Duodenal mucosa (tissue), 2 donors: ENCODE data around the gene RASAL2.
"Not testable (repeated sequence)": the region's sequence is repeated elsewhere in the genome, so short reads cannot be mapped to it uniquely, and the experiment has no call there.

ENCODE experiments used
- H3K27ac ChIP-seq: one replicate; pipeline ENCODE4 v1.7.0; 2013; ENCODE audit warnings: low read depth, low read length
- H3K27me3 ChIP-seq, 2 donors: one replicate each; pipeline ENCODE4 v1.7.0; 2013; ENCODE audit warnings: low read length in 2 of 2, control low read depth in 1 of 2; ENCODE audit not compliant: insufficient read depth in 2 of 2, control insufficient read depth in 1 of 2
- H3K36me3 ChIP-seq, 2 donors: one replicate each; pipeline ENCODE4 v1.7.0; 2013; ENCODE audit warnings: low read length in 2 of 2, control low read depth in 1 of 2; ENCODE audit not compliant: insufficient read depth in 2 of 2, control insufficient read depth in 1 of 2
- H3K4me1 ChIP-seq, 2 donors: one replicate each; pipeline ENCODE4 v1.7.0; 2013; ENCODE audit warnings: low read length in 2 of 2, control low read depth in 1 of 2; ENCODE audit not compliant: insufficient read depth in 2 of 2, control insufficient read depth in 1 of 2
- H3K4me3 ChIP-seq, 2 donors: one replicate each; pipeline ENCODE4 v1.7.0; 2013; ENCODE audit warnings: low read length in 2 of 2, low read depth in 1 of 2
- H3K9ac ChIP-seq, 2 donors: one replicate each; pipeline ENCODE4 v1.7.0; 2013; ENCODE audit warnings: low read length in 2 of 2, low read depth in 1 of 2
- H3K9me3 ChIP-seq, 2 donors: one replicate each; pipeline ENCODE4 v1.7.0; 2013; ENCODE audit warnings: low read length in 2 of 2, control low read depth in 1 of 2; ENCODE audit not compliant: control insufficient read depth in 1 of 2

Gene RASAL2

DNA sequence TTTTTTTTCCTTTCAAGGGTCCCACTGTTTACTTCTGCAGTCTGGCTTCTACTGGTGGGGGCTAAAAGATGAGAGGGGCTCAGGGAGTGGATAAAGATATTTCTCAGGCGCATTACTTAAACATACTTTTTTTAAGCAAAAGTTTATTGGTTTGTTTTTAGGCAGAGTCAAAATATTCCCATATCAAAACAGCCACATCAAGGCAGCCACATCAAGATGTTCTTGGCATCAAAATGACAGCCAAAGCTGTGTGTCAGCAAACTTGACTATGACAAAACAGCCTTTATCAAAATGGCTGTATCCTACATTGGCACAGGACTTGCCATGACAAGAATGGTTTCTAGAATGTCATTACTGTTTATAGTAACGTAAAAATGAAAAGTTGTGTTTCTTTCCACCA lies 22.1 kb upstream of the RASAL2 start:
- H3K4me1 ChIP-seq: no peaks in the 10 kb centered on the region
- H3K27ac ChIP-seq: no peak overlapping the region
- no peaks in the 10 kb centered on the region for H3K36me3 ChIP-seq
- H3K9me3 ChIP-seq: no peaks in the 10 kb centered on the region
- H3K9ac ChIP-seq: no peak overlapping the region
- no peaks in the 10 kb centered on the region for H3K27me3 ChIP-seq
- H3K4me3 ChIP-seq: no peak overlapping the region

DNA sequence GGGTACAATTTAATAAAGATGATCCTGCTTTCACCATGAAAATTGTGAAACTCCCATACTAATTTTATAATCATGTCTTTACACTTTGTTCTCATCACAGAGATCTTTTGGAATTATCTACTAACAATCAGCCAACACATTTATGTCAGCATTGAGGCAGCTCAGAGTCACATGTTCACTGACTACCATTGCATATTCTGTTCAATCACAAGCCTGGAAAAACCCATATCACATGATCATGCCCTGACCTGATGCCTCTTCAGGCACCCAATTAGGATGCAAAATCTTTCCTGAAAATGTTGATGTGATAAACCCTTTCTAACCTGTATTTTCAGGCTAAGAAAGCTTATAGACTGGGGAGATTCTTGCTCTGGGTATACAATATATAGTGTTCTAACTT lies 21.6 kb upstream of the RASAL2 start:
- Histone ChIP-seq H3K9me3 (no peaks in the 10 kb centered on the region), H3K4me3 (no peak overlapping the region), H3K27ac (no peak overlapping the region), H3K4me1 (no peaks in the 10 kb centered on the region), H3K36me3 (no peaks in the 10 kb centered on the region), H3K27me3 (no peaks in the 10 kb centered on the region), H3K9ac (no peak overlapping the region)

DNA sequence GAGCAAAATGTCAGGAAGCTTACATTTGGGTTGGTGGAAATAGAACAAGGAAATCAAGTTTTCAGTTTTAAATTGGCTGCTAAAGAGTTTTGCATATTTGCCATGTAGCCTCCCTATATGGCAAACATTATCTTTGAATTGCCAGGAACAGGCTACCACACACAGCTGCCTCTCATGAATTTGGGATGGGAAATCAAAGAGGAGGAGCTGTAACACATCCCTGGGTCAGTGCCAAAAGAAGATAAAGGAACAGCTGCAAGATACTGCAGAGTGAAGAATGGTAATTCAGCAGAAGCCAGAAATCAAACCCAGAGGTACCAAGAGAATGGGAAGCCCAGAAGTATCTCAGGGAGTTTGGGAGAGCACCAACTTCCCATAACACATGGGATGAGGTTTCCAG lies 18.6 kb upstream of the RASAL2 start:
- Histone ChIP-seq H3K36me3 (no peaks in the 10 kb centered on the region), H3K27me3 (no peaks in the 10 kb centered on the region), H3K9me3 (no peaks in the 10 kb centered on the region), H3K9ac (no peak overlapping the region), H3K4me3 (no peak overlapping the region), H3K4me1 (no peaks in the 10 kb centered on the region), H3K27ac (no peak overlapping the region)

DNA sequence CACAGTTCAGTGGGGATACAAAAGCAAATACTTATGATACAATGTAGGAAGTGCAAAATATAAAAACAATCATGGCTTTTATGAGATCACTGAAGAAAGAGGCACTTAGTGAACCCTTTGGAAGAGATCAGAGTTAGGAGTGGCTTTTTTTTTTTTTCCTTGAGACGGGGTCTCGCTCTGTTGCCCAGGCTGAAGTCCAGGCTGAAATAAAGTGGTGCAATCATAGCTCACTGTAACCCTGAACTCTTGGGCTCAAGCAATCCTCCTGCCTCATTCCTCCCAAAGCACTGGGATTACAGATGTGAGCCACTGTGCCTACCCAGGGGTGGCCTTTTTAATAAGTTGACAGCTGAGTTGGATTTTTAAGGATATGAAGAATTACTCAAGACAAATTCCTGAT lies 17.3 kb upstream of the RASAL2 start:
- H3K27me3 ChIP-seq: no peaks in the 10 kb centered on the region
- no peaks in the 10 kb centered on the region for H3K9me3 ChIP-seq
- no peak overlapping the region for H3K9ac ChIP-seq
- H3K27ac ChIP-seq: no peak overlapping the region
- H3K4me3 ChIP-seq: no peak overlapping the region
- H3K36me3 ChIP-seq: no peaks in the 10 kb centered on the region
- no peaks in the 10 kb centered on the region for H3K4me1 ChIP-seq

DNA sequence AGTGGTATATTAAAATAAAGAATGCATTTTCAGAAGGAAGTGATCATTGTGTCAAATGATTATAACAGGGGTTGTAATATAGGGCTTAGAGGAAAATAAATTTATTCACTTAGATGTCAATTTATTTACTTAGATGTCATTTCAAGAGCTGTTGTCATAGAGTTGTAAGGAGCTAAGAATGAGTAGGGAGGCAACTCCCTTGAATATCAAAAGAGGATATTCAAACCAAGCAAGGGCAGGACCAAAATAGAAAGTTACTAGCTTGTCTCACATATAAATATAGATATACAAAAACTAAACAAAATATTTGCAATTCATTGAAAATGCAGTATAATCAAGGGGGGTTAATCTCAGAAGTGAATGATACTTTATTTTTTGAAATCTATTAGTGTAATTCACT lies 16.0 kb upstream of the RASAL2 start:
- Histone ChIP-seq H3K27me3 (no peaks in the 10 kb centered on the region), H3K9me3 (no peaks in the 10 kb centered on the region), H3K9ac (no peak overlapping the region), H3K36me3 (no peaks in the 10 kb centered on the region), H3K4me1 (no peaks in the 10 kb centered on the region), H3K4me3 (no peak overlapping the region), H3K27ac (no peak overlapping the region)

DNA sequence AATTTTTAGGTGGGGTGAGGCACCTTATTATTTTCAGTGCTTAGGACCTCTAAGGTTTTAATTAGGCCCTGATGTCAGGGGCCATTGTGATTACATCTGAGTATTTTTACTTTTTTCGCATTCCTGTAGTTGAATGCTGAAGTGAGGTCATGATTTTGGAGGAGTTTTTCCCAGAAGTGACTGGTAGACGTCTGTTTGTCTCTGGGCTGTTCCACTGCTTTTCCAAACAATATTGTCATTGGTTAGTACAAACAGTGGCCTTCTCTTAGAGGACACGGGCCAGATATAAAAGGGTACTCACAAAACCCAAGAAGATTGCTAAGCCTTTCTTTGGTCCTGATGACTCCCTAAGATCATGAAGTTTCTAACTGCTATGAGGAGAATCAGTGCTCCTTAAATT lies 7.6 kb upstream of the RASAL2 start:
- Histone ChIP-seq H3K4me1 (no peaks in the 10 kb centered on the region), H3K9ac (no peak overlapping the region), H3K4me3 (no peak overlapping the region), H3K27me3 (no peaks in the 10 kb centered on the region), H3K9me3 (no peaks in the 10 kb centered on the region), H3K36me3 (no peaks in the 10 kb centered on the region), H3K27ac (no peak overlapping the region)

DNA sequence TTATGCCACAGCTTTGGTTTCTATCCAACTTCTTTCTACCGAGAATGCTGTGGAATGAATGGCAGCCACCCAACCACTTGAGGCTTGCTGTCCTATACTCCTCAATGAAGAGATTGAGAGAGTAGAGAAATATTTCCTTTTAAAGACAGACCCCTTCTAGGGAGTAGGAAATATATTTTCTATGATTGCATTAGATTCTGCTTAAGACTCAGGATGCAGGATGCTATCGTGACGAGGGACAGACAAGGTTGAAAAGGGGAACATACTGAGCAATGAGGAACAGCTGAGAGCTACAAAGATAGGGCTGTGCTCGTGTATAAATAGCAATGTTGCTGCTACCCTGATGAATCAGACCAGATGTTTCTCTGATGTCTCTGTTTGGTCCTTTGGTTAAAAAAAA lies 7.1 kb upstream of the RASAL2 start:
- Histone ChIP-seq H3K4me1 (no peaks in the 10 kb centered on the region), H3K9me3 (no peaks in the 10 kb centered on the region), H3K27ac (no peak overlapping the region), H3K4me3 (no peak overlapping the region), H3K36me3 (no peaks in the 10 kb centered on the region), H3K27me3 (no peaks in the 10 kb centered on the region), H3K9ac (no peak overlapping the region)

DNA sequence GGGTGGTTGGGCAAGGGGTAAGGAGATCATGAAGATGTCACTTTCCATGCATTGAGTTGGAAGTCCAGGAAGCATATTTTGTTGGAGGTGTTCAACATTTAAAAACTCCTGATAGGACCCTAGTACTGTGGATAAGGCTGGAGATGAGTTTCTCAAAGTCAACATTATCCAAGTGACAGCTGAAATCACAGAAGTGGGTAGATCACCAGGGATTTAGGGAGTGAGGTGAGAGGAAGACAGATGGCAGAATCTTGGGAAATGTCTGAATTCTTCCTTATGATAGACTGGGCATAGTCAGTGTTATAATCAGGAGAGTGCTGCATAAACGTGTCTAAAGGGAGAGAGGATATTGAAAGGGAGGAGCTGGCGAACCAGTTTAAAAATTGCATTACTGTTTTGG lies 5.3 kb upstream of the RASAL2 start:
- no peak overlapping the region for H3K27ac ChIP-seq
- no peaks in the 10 kb centered on the region for H3K27me3 ChIP-seq
- H3K36me3 ChIP-seq: no peaks in the 10 kb centered on the region
- H3K9me3 ChIP-seq: no peaks in the 10 kb centered on the region
- no peak overlapping the region for H3K9ac ChIP-seq
- no peak overlapping the region for H3K4me3 ChIP-seq
- no peaks in the 10 kb centered on the region for H3K4me1 ChIP-seq

DNA sequence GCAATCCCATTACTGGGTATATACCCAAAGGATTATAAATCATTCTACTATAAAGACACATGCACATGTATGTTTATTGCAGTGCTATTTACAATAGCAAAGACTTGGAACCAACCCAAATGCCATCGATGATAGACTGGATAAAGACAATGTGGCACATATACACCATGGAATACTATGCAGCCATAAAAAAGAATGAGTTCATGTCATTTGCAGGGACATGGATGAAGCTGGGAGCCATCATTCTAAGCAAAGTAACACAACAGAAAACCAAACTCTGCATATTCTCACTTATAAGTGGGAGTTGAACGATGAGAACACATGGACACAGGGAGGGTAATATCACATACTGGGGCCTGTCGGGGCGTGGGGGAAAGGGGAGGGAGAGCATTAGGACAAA lies 2.5 kb upstream of the RASAL2 start:
- H3K4me1 ChIP-seq: peaks cover 6 to 11% of the 10 kb centered on the region in 2 donors
- H3K9me3 ChIP-seq, H3K4me3 ChIP-seq, H3K27me3 ChIP-seq, H3K9ac ChIP-seq, H3K36me3 ChIP-seq, H3K27ac ChIP-seq: not testable (repeated sequence)

DNA sequence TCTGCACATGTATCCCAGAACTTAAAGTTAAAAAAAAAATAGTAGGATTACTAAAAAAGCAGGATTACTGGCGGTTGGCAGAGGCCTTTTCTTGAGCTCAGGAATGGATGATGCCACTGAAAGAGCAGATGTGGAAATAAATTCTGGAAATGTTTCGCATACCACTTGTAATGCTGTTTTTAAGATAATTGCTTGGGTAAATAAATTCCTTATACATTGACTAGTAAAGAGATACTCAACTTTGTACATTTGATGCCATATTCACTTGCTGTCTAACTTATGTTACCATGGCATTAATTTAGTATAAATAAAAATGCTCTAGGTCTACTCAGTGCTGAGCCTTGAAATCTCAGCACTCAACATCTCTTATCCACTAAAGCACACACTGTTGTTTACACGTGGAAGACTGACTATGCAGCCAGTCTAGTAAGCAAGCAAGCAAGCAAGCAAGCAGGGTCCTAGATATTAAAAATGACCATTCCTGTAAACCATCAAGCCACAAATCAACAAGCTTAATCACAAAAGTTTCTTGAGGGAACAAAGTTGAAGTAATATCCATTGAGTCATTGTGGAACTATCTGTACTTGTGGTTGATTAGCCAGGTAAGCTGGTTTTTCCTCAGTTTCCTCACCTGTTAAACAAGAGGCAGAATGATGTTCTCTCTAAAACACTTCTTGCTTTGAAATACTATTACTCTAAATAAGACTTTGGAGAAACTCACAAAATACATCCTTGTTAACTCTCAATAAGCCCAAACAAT lies 1.7 kb upstream of the RASAL2 start:
- no peaks in the 10 kb centered on the region for H3K9me3 ChIP-seq
- H3K36me3 ChIP-seq: no peaks in the 10 kb centered on the region
- no peak overlapping the region for H3K27ac ChIP-seq
- H3K27me3 ChIP-seq: no peaks in the 10 kb centered on the region
- H3K9ac ChIP-seq: no peak overlapping the region
- no peak overlapping the region for H3K4me3 ChIP-seq
- peaks cover 8 to 14% of the 10 kb centered on the region in 2 donors for H3K4me1 ChIP-seq
